ENCODE measurements around the gene AUH. TPM values are rescaled to one million over a fixed set of nuclear protein-coding genes. Genes with fewer than 3 reads are reported as not detected.

Gene AUH
- total and polyA plus RNA-seq, 2 donors (not counting 1 experiment from before 2014, with no cell fraction given): 5.2 to 29.1 TPM

DNA sequence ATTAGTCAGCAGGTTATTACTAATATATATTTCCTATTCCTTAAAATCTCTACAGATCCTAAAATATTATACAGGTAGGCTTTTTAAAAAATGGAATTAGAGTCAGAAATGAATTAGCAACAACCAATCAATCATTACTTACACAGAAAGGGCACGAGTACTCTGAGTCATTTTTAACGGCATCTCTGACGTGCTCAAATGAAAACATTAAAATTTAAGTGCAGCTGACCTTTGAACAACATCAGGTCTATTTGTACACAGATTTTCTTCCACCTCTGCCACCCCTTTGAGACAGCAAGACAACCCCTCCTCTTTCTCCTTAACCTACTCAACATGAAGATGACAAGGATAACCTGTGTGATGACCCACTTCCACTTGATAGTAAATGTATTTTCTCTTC lies 19.1 kb downstream of the AUH start:
- ATAC-seq (ENCODE audit: low read depth) (no peak), DNase-seq (no peak)
- intact Hi-C loops (cut with micrococcal nuclease): no loop called here
- Mint-ChIP-seq H3K4me3 (no peak overlapping the region), H3K4me1 (peaks cover 2% of the 10 kb centered on the region), H3K27ac (no peak overlapping the region), H3K27me3 (no peaks in the 10 kb centered on the region), H3K9me3 (ENCODE audit: insufficient read depth) (no peaks in the 10 kb centered on the region)
- Histone ChIP-seq H3K9me3 (ENCODE audit: control extremely low read depth in 1 of 3, control insufficient read depth in 2 of 3, insufficient read depth in 1 of 3, low read length in 2 of 3) (no peaks in the 10 kb centered on the region), H2AFZ (ENCODE audit: insufficient read depth, low read depth, low read length, poor library complexity, severe bottlenecking) (no peak overlapping the region), H3K27ac (ENCODE audit: low read length in 2 of 2) (no peak overlapping the region), H3K27me3 (replicated peaks in 1 of 4; ENCODE audit: control extremely low read depth in 1 of 4, control insufficient read depth in 3 of 4, insufficient read depth in 4 of 4, low read length in 3 of 4) (no peaks in the 10 kb centered on the region), H3K4me2 (replicated peaks; ENCODE audit: low read depth, low read length, poor library complexity, severe bottlenecking) (no peak overlapping the region), H3K4me1 (ENCODE audit: control insufficient read depth in 2 of 2, insufficient read depth in 2 of 2, low read length in 2 of 2) (no peaks in the 10 kb centered on the region), H4K20me1 (ENCODE audit: control insufficient read depth, insufficient read depth, low read length, poor library complexity, severe bottlenecking) (peaks cover 35% of the 10 kb centered on the region), H3K36me3 (replicated peaks in 1 of 2; ENCODE audit: control extremely low read depth in 1 of 2, control insufficient read depth in 1 of 2, extremely low read depth in 1 of 2, insufficient read depth in 2 of 2, low read length in 1 of 2) (peaks cover 10 to 33% of the 10 kb centered on the region in 2 experiments), H3K4me3 (ENCODE audit: control extremely low read depth in 1 of 5, extremely low read depth in 1 of 5, insufficient read depth in 1 of 5, low read depth in 2 of 5, low read length in 4 of 5) (no peak overlapping the region), H3K79me2 (ENCODE audit: control insufficient read depth, insufficient read depth, low read length) (peaks cover 19% of the 10 kb centered on the region), H3K9ac (ENCODE audit: low read length) (no peak overlapping the region)
- POLR2A ChIA-PET: no interaction called here
- CTCF ChIA-PET: no interaction called here
- TF ChIP-seq, protein P1, sequence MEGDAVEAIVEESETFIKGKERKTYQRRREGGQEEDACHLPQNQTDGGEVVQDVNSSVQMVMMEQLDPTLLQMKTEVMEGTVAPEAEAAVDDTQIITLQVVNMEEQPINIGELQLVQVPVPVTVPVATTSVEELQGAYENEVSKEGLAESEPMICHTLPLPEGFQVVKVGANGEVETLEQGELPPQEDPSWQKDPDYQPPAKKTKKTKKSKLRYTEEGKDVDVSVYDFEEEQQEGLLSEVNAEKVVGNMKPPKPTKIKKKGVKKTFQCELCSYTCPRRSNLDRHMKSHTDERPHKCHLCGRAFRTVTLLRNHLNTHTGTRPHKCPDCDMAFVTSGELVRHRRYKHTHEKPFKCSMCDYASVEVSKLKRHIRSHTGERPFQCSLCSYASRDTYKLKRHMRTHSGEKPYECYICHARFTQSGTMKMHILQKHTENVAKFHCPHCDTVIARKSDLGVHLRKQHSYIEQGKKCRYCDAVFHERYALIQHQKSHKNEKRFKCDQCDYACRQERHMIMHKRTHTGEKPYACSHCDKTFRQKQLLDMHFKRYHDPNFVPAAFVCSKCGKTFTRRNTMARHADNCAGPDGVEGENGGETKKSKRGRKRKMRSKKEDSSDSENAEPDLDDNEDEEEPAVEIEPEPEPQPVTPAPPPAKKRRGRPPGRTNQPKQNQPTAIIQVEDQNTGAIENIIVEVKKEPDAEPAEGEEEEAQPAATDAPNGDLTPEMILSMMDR (IDR thresholded peaks at IDR 0.05): no peak
- no peak for TF ChIP-seq EZH2 (IDR thresholded peaks at IDR 0.05; ENCODE audit: borderline replicate concordance, insufficient read depth, low read depth, low read length, poor library complexity, severe bottlenecking)
- 91% methylated on average over 3 of the region's 3 CpGs for WGBS (ENCODE audit: insufficient coverage)

- H3K9me3 Mint-ChIP-seq (ENCODE audit: insufficient read depth): no peaks in the 10 kb centered on the region
- POLR2A ChIA-PET: no interaction called here
These were observed 20.0 kb downstream of the AUH start for GRCh38 chr9:91341749-91342148.

More at GRCh38 chr9:91341749-91342148, 20.0 kb downstream of the AUH start:
- Mint-ChIP-seq H3K27me3 (no peaks in the 10 kb centered on the region), H3K27ac (no peak overlapping the region), H3K4me1 (peaks cover 2% of the 10 kb centered on the region), H3K4me3 (no peak overlapping the region)
- intact Hi-C loops (cut with micrococcal nuclease): no loop called here
- CTCF ChIA-PET: no interaction called here
- no peaks in the 10 kb centered on the region for H3K9me3 ChIP-seq (ENCODE audit: control extremely low read depth in 1 of 3, control insufficient read depth in 2 of 3, insufficient read depth in 1 of 3, low read length in 2 of 3)
- no peak overlapping the region for H3K4me2 ChIP-seq (replicated peaks; ENCODE audit: low read depth, low read length, poor library complexity, severe bottlenecking)
- H3K4me1 ChIP-seq (ENCODE audit: control insufficient read depth in 2 of 2, insufficient read depth in 2 of 2, low read length in 2 of 2): no peaks in the 10 kb centered on the region
- ATAC-seq (ENCODE audit: low read depth): no peak
- 85% methylated on average over 3 of the region's 3 CpGs for WGBS (ENCODE audit: insufficient coverage)
- no peak overlapping the region for H3K9ac ChIP-seq (ENCODE audit: low read length)
- DNase-seq: no peak
- H3K27me3 ChIP-seq (replicated peaks in 1 of 4; ENCODE audit: control extremely low read depth in 1 of 4, control insufficient read depth in 3 of 4, insufficient read depth in 4 of 4, low read length in 3 of 4): no peaks in the 10 kb centered on the region
- no peak overlapping the region for H2AFZ ChIP-seq (ENCODE audit: insufficient read depth, low read depth, low read length, poor library complexity, severe bottlenecking)
- peaks cover 29% of the 10 kb centered on the region for H4K20me1 ChIP-seq (ENCODE audit: control insufficient read depth, insufficient read depth, low read length, poor library complexity, severe bottlenecking)
- H3K4me3 ChIP-seq (ENCODE audit: control extremely low read depth in 1 of 5, extremely low read depth in 1 of 5, insufficient read depth in 1 of 5, low read depth in 2 of 5, low read length in 4 of 5): no peak overlapping the region
- no peak overlapping the region for H3K27ac ChIP-seq (ENCODE audit: low read length in 2 of 2)
- H3K79me2 ChIP-seq (ENCODE audit: control insufficient read depth, insufficient read depth, low read length): peaks cover 13% of the 10 kb centered on the region
- TF ChIP-seq, protein P1 (IDR thresholded peaks at IDR 0.05): no peak
- TF ChIP-seq EZH2 (IDR thresholded peaks at IDR 0.05; ENCODE audit: borderline replicate concordance, insufficient read depth, low read depth, low read length, poor library complexity, severe bottlenecking): no peak
- H3K36me3 ChIP-seq (replicated peaks in 1 of 2; ENCODE audit: control extremely low read depth in 1 of 2, control insufficient read depth in 1 of 2, extremely low read depth in 1 of 2, insufficient read depth in 2 of 2, low read length in 1 of 2): peaks cover 10 to 35% of the 10 kb centered on the region in 2 experiments

All from B cell (primary cell).